NCI-H2227 (cell line): Measurements from ENCODE around the gene ALK.

Experiments used
- DNase-seq: peaks from one replicate; lab custom pipeline; 2025; ENCODE audit not compliant: unreplicated experiment; lab: John Stamatoyannopoulos, UW

ALK gene

GRCh38 chr2:29614295-29614830 is 307.0 kb downstream of the ALK start:
- no peak for DNase-seq

- no peak for DNase-seq
These were observed 307.6 kb downstream of the ALK start for GRCh38 chr2:29613792-29614266.

DNA sequence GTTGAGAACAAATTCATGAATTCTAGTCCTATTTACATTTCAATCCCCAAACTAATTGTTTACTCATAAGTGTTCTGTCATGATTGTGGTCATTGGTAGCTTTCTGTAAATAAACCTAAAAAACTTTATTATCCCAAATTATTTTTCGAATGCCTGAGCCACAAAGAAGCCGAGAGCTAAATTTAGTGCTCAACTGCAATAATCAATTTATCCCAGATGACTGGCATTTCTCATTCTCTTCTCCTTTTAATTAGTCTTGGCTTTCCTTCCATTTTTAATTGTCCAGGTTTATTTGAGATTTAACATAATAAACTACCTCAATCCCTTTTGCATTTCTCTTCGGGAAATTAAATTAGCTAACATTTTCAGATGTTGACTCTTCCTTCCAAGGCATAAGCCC is 308.3 kb downstream of the ALK start:
- DNase-seq: no peak

DNA sequence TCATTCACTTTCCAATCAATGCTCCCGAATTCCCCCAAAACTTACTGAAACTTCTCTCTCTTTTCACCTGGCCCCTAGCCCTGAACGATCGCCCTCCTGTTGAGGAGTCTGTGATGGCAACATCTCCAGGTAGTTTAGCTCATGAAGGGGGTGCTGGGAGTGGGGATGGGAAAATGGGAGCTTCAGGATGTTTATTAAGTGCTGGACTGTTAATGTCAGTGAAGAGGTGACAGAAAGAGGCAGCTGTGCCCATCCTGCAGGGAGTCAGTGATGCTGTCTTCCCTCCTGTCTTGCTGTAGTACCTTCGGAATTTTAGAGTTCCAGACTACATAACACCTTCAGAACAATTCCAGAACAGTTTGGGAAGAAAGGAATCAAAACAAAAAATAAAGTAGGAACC is 308.8 kb downstream of the ALK start:
- DNase-seq: no peak

GRCh38 chr2:29611850-29612249 is 309.5 kb downstream of the ALK start:
- DNase-seq: no peak

DNA sequence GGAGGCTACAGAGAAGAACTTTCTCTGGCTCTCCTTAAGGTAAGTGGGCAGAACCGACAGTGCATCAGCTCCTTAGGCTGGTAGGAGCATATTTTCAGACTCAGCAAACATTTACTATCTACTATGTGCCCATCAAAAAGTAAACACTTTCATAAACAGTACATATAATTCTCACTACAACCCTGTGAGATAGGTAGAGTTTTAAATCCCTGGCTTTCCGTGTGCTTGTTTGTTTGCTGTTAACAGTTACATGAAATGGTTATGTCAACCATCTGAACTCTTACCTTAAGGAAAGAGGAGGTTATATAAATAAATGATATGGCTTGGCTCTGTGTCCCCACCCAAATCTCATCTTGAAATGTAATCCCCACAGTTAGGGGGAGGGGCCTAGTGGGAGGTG is 310.1 kb downstream of the ALK start:
- DNase-seq: no peak

- no peak for DNase-seq
These were observed 310.8 kb downstream of the ALK start for GRCh38 chr2:29610569-29610968.

DNA sequence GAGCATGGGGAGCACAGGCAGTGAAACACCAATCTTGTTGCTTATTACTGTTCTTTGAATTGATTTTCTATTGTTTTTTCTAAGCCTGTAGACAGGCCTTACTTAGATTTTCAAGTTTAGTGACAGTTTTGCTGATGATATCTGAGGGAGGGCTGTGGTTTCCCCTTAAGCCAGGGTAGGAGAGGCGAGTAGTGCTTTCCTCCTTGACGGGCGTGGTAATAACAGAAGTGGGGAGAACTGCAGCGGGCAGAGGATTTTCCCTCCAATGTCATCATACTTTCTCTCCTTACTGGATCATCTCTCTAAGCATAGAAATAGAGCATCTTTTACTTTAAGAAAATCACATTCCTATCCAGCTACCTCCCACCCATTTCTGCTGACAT is 314.4 kb downstream of the ALK start:
- DNase-seq: no peak

GRCh38 chr2:29606104-29607037 is 315.0 kb downstream of the ALK start:
- no peak for DNase-seq

- no peak for DNase-seq
These were observed 318.0 kb downstream of the ALK start for GRCh38 chr2:29603341-29603740.

DNA sequence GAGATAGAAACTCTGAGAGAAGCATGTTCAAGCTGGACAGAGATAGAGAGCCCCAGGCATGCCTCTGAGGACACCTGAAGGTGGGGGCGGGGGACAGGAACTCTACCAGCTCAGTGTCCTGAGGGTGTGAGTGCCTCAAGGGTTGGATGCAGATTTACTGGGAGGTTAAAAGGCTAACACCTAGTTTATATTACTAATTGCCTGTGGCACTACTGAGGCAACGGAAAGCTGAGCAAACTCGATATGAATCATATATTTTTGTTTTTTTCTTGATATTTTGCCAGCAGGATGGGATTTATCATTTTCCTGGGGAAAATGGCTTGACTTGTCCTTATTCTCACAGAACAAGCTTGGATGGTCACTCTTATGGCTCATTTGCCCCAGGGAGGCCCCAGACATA is 319.5 kb downstream of the ALK start:
- DNase-seq: no peak

- no peak for DNase-seq
These were observed 320.1 kb downstream of the ALK start for GRCh38 chr2:29601321-29601720.

GRCh38 chr2:29599946-29600345 is 321.4 kb downstream of the ALK start:
- DNase-seq: no peak

DNA sequence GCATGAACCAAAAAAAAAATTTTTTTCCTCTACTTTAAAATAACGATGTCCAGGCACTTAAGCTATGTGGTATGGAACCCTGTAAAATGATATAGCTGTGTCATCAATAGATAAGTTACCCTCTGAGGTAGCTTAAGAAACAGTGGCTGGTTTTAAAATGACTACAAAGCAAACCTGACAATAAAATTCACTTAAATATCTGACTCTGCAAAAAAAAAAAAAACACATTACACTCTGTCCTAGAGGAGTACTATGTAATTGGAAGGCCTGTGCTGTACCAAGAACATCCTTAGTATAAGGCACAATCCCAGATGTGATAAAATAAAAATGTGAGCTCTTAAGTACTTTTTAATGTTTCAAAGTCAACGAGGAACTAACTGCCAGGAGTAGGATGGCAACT is 322.4 kb downstream of the ALK start:
- DNase-seq: no peak

GRCh38 chr2:29597035-29597434 is 324.4 kb downstream of the ALK start:
- no peak for DNase-seq

GRCh38 chr2:29596584-29596983 is 324.8 kb downstream of the ALK start:
- DNase-seq: no peak

GRCh38 chr2:29591600-29591999 is 329.8 kb downstream of the ALK start:
- no peak for DNase-seq

GRCh38 chr2:29590211-29590610 is 331.2 kb downstream of the ALK start:
- no peak for DNase-seq

GRCh38 chr2:29589440-29590103 is 331.8 kb downstream of the ALK start:
- no peak for DNase-seq

DNA sequence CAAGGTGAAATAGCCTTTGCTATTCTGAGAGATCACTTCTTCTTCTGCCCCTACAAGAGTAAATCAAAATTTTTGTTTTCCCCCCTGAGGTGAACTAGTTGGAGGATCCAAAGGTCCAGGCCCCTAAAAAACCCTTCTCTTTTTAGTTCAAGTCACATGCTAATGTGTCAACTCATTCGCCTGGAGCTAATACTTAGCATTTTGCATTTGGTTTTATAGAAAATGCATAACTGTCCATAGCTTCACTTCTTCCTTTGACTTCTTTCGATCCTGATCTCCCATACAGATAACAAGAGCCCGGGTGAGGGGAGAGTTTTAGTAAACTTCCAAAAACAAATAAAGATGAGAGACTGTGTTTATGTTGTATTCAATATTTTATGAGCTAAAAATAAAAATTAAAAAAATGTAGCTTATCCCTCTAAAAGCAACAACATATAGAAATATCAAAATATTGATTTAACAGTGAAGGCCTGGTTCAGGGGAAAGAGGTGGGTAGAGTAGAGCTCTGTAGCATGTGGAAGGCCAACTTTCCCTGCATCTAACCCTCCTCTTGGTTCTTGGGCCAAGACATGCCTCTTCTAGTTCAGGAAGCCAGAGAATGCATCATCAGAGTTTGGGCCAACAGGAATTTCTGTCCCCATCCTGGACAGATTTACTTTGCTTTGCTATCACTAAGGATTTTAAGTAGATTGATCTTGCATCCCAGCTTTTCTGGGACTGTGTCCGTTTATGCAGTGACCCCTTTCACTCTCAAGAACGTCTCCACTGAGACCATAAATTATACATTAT is 333.8 kb downstream of the ALK start:
- no peak for DNase-seq

GRCh38 chr2:29586919-29587318 is 334.5 kb downstream of the ALK start:
- no peak for DNase-seq
